CD8-positive, alpha-beta memory T cell (primary cell): ENCODE results near the gene SLA2. TPM values are rescaled to one million over a fixed set of nuclear protein-coding genes. Genes with fewer than 3 reads are reported as not detected.

Source experiments
- CTCF ChIA-PET: fragments of 350-600 bp; sonication (Branson Sonifier 250); formaldehyde crosslinking; loops from one replicate; lab custom pipeline; 2021; ENCODE audit warnings: antibody characterized with exemption; lab: Charles Lee
- POLR2A ChIA-PET: fragments of 350-600 bp; sonication (Branson Sonifier 250); formaldehyde crosslinking; loops from one replicate; lab custom pipeline; 2021; ENCODE audit warnings: antibody characterized with exemption; lab: Charles Lee
- DNase-seq, 5 donors: peaks; one replicate each; pipeline versions ENCODE4 v3.0.0 to v3.0.0-alpha.2; 2020 to 2022; ENCODE audit warnings: mixed read lengths in 1 of 5
- H3K27ac ChIP-seq: one replicate; pipeline ENCODE4 v1.7.0; 2013; ENCODE audit warnings: low read depth, mild to moderate bottlenecking, low read length, moderate library complexity
- H3K27me3 ChIP-seq: 2 replicates; pipeline ENCODE4 v1.7.0; 2013; ENCODE audit warnings: low read length, mild to moderate bottlenecking; ENCODE audit not compliant: insufficient read depth, poor library complexity, severe bottlenecking
- H3K36me3 ChIP-seq: 2 replicates; pipeline ENCODE4 v1.7.0; 2013; ENCODE audit warnings: mild to moderate bottlenecking, low read length, moderate library complexity; ENCODE audit not compliant: insufficient read depth
- H3K4me1 ChIP-seq: 2 replicates; pipeline ENCODE4 v1.7.0; 2013; ENCODE audit warnings: mild to moderate bottlenecking, low read length, moderate library complexity; ENCODE audit not compliant: insufficient read depth
- H3K4me3 ChIP-seq: 2 replicates; pipeline ENCODE4 v1.7.0; 2013; ENCODE audit warnings: mild to moderate bottlenecking, low read length
- H3K9me3 ChIP-seq: 2 replicates; pipeline ENCODE4 v1.7.0; 2013; ENCODE audit warnings: mild to moderate bottlenecking, low read length
- H3K27ac Mint-ChIP-seq, 8 donors: one replicate each; pipeline ENCODE4 v1.8.0; 2020 to 2021; ENCODE audit warnings: mixed read lengths in 8 of 8, mild to moderate bottlenecking in 6 of 8, inconsistent platforms in 3 of 8, moderate library complexity in 3 of 8
- H3K27me3 Mint-ChIP-seq, 2 donors: one replicate each; pipeline ENCODE4 v1.8.0; 2020 to 2021; ENCODE audit warnings: mixed read lengths in 2 of 2, mild to moderate bottlenecking in 1 of 2, moderate library complexity in 1 of 2
- H3K36me3 Mint-ChIP-seq, 3 donors: one replicate each; pipeline ENCODE4 v1.8.0; 2020 to 2021; ENCODE audit warnings: mixed read lengths in 3 of 3, inconsistent platforms in 1 of 3, mild to moderate bottlenecking in 1 of 3
- H3K4me1 Mint-ChIP-seq, 3 donors: one replicate each; pipeline ENCODE4 v1.8.0; 2020 to 2021; ENCODE audit warnings: mixed read lengths in 3 of 3, inconsistent platforms in 1 of 3, mild to moderate bottlenecking in 1 of 3
- H3K4me3 Mint-ChIP-seq, 7 donors: one replicate each; pipeline ENCODE4 v1.8.0; 2020 to 2021; ENCODE audit warnings: mixed read lengths in 7 of 7, mild to moderate bottlenecking in 6 of 7, moderate library complexity in 4 of 7, inconsistent platforms in 2 of 7
- H3K9me3 Mint-ChIP-seq, 5 donors: one replicate each; pipeline ENCODE4 v1.8.0; 2020 to 2022; ENCODE audit warnings: mixed read lengths in 5 of 5, mild to moderate bottlenecking in 3 of 5, moderate library complexity in 2 of 5, inconsistent platforms in 1 of 5
- polyA plus RNA-seq: library from polyadenylated mRNA; unstranded; fragments of 300-500 nt; fragmentation: Illumina TruSeq; gene quantifications from one replicate; pipeline ENCODE4 v1.2.3, GENCODE V29; 2021
- total RNA-seq, 2 experiments: library from RNA; stranded (reverse); gene quantifications; one replicate each; pipeline ENCODE4 v1.2.3, GENCODE V29; 2021

The SLA2 gene
- total and polyA plus RNA-seq, 3 experiments from 2014 or later, result 15.0 to 51.2 (median 47.8) TPM

DNA sequence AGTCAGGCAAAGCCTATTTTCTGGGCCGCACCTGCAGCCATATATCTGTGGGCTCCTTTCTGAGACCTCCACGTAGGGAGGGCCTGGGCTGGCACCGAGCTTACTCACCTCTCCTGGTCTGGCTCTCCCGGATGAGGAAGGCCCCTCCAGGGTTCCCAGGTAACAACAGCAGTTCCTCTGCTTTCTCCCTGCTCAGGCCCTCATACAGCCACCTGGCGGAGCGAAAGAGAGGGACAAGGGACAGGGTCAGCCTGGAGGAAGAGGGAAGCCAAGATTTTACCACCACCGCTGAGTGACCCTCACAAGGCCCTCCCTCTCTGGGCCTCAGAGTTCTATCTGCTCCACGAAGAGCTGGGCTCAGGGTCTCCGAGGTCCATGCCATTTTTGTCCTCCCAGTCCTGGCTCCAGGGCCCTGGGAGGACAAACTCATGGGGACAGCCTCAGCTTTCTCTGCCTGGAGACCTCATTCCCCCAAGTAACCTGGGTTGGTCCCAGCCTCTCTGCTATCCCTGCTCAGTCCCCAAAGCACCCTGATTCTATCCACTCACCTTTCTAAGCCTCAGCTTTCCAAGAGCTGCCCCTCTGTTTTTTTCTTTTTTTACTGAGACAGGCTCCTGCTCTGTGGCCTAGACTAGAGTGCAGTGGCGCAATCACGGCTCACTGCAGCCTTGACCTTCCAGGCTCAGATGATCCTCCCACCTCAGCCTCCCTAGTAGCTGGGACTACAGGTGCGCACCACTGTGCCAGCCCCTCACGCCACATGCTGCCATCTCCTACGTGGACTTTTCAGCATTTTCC lies 13.3 kb downstream of the SLA2 start:
- Mint-ChIP-seq H3K27ac (peak overlapping the region; percentile 73 to 98 (median 87)), H3K4me1 (peaks cover 42 to 76% (median 48%) of the 10 kb centered on the region in 3 donors), H3K9me3 (no peaks in the 10 kb centered on the region), H3K27me3 (no peaks in the 10 kb centered on the region), H3K36me3 (peaks cover 8 to 84% (median 18%) of the 10 kb centered on the region in 3 donors), H3K4me3 (peak overlapping the region in 2 of 7 donors; percentile 16 to 38)
- Histone ChIP-seq H3K27me3 (no peaks in the 10 kb centered on the region), H3K4me3 (no peak overlapping the region), H3K27ac (no peak overlapping the region), H3K4me1 (peaks cover 35% of the 10 kb centered on the region), H3K36me3 (peaks cover 34% of the 10 kb centered on the region), H3K9me3 (no peaks in the 10 kb centered on the region)
- DNase-seq, result no peak
- POLR2A ChIA-PET, result interaction anchor here (1.1 kb wide), 1 partner anchor 13 kb away, joined by 3 read pairs; the partner anchor contains the start of gene SLA2
- CTCF ChIA-PET, result interaction anchor here (2.2 kb wide), 1 partner anchor 19 kb away, joined by 5 read pairs; no protein-coding TSS in a partner anchor

DNA sequence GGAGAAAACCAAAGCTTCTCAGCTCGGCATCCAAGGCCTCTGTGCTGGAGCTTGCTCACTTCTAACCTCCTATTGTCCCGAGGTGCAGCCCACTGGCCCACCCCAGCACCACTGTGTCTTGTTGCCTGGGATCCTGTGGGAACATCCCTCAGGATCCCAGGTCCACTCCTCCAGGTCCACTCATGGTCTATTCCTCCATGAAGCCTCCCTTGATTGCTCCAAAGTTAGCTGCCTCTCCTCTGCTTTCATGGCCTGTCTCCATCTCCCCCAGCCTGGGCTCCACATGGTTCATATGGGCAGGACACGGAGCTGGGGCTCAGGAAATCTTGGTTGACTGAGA lies 13.9 kb downstream of the SLA2 start:
- Histone ChIP-seq H3K4me1 (peaks cover 39% of the 10 kb centered on the region), H3K27me3 (no peaks in the 10 kb centered on the region), H3K4me3 (no peak overlapping the region), H3K36me3 (peaks cover 40% of the 10 kb centered on the region), H3K9me3 (no peaks in the 10 kb centered on the region), H3K27ac (no peak overlapping the region)
- peaks cover 8 to 84% (median 21%) of the 10 kb centered on the region in 3 donors for H3K36me3 Mint-ChIP-seq
- H3K4me1 Mint-ChIP-seq, result peaks cover 47 to 81% (median 51%) of the 10 kb centered on the region in 3 donors
- H3K27ac Mint-ChIP-seq, result peak overlapping the region; percentile 73 to 98 (median 90)
- H3K9me3 Mint-ChIP-seq, result no peaks in the 10 kb centered on the region
- peak overlapping the region in 2 of 7 donors; percentile 16 to 38 for H3K4me3 Mint-ChIP-seq
- DNase-seq, result no peak
- H3K27me3 Mint-ChIP-seq, result no peaks in the 10 kb centered on the region
- ChIA-PET POLR2A (no interaction called here), CTCF (interaction anchor here (2.2 kb wide), 1 partner anchor 19 kb away, joined by 5 read pairs; no protein-coding TSS in a partner anchor)

DNA sequence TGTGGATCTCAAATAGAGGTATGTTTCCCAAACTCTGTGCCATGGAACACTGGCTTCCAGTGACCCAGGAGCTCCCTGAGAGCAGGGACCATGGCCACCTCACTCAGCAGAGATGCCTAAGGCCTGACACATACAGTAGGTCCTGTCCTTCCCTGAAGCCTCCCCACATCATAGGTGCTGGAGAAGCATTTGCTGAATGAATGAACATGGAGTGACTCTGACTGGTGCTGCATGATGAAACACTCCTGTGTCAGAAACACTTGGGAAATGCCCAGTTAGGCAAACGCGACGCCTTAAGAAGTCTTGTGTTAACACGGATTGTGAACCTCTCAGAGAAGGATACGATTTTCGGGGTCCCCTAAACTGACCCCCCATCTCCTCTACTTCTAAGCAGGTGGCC lies 14.3 kb downstream of the SLA2 start:
- H3K27ac ChIP-seq, result no peak overlapping the region
- H3K36me3 ChIP-seq, result peaks cover 45% of the 10 kb centered on the region
- Mint-ChIP-seq H3K4me1 (peaks cover 49 to 83% (median 56%) of the 10 kb centered on the region in 3 donors), H3K27me3 (no peaks in the 10 kb centered on the region), H3K27ac (peak overlapping the region; percentile 73 to 98 (median 90)), H3K4me3 (peak overlapping the region in 1 of 7 donors; percentile 16), H3K36me3 (peaks cover 8 to 85% (median 24%) of the 10 kb centered on the region in 3 donors), H3K9me3 (no peaks in the 10 kb centered on the region)
- ChIA-PET CTCF (interaction anchor here (2.2 kb wide), 1 partner anchor 18 kb away, joined by 5 read pairs; no protein-coding TSS in a partner anchor), POLR2A (no interaction called here)
- peaks cover 39% of the 10 kb centered on the region for H3K4me1 ChIP-seq
- H3K4me3 ChIP-seq, result no peak overlapping the region
- no peak for DNase-seq
- no peaks in the 10 kb centered on the region for H3K27me3 ChIP-seq
- no peaks in the 10 kb centered on the region for H3K9me3 ChIP-seq

DNA sequence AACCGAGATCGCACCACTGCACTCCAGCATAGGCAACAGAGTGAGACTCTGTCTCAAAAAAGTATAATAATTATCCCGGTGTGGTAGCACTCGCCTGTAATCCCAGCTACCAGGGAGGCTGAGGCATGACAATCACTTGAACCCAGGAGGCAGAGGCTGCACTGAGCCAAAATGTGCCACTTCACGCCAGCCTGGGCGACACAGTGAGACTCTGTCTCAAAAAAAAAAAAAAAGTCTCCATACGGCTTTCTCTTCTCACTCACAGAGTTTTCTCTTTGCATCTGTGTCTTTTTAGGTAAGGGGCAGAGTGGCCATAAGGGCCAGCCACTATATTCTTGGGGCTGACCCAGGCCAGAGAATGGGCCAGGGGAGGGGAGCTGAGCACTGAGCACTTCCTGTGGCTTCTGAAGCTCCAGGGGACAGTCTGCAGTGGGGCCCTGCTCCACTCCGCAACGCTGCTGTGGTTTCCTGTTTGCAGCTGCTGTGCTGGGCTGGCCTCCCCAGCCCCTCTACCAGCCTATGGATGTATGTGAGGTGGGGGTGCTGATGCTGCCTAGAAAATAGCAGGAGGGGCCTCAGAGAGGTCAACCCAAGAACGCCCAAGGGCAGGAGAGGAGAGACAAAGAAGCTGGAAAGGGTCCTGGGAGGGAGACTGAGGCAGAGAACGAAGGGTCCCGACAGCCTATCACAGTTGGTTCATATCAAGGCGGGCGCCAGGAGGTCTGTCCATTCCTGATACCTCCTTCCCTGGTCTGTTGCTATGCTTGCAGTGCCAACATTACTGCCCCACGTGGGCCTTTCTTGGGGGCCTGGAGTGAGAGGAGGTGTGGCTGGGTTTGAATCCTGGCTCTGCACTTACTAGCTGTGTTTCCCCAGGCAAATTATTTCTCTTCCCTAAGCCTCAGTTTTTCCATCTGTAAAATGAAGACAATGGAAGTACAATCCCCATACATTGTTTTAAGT lies 16.0 kb downstream of the SLA2 start:
- no peaks in the 10 kb centered on the region for H3K9me3 ChIP-seq
- Mint-ChIP-seq H3K36me3 (peaks cover 8 to 88% (median 22%) of the 10 kb centered on the region in 3 donors), H3K9me3 (no peaks in the 10 kb centered on the region), H3K27ac (peak overlapping the region; percentile 97 to 98 (median 97)), H3K27me3 (no peaks in the 10 kb centered on the region), H3K4me3 (peak overlapping the region; percentile 43 to 87 (median 82)), H3K4me1 (peaks cover 47 to 76% (median 56%) of the 10 kb centered on the region in 3 donors)
- H3K4me3 ChIP-seq, result peak overlapping the region; percentile 28
- peaks cover 40% of the 10 kb centered on the region for H3K36me3 ChIP-seq
- CTCF ChIA-PET, result interaction anchor here (0.8 to 4.3 kb wide), 9 partner anchors 9 to 258 kb away, joined by 3 to 16 read pairs (median 3); partner anchors contain the start of genes RAB5IF and SLA2
- H3K27me3 ChIP-seq, result no peaks in the 10 kb centered on the region
- peak overlapping the region; percentile 25 for H3K27ac ChIP-seq
- peaks cover 39% of the 10 kb centered on the region for H3K4me1 ChIP-seq
- POLR2A ChIA-PET, result interaction anchor here (0.5 to 1.6 kb wide), 5 partner anchors 14 to 77 kb away, joined by 3 to 12 read pairs (median 7); partner anchors contain the start of genes RAB5IF, SLA2 and TGIF2
- peak in 4 of 5 donors; percentile 31 to 75 (median 52) for DNase-seq

DNA sequence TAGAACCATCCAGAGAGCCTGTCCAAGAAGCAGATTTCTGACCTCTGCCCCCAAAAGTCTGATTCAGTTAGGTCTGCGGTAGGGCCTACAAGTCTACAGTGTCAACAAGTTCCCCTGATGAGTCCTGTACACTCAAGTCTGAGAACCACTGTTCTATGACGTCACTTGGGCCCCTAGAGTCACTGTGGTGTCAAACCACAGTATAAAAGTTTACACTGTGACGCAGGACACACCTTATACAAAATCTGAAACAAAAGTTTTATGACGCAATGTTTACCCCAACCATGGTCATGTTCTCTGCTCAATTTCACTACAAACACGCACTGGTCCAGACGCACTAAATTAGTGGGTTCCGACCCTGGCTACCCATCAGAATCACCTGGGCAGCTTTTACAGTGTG lies 17.9 kb downstream of the SLA2 start:
- H3K27ac ChIP-seq, result peak overlapping the region; percentile 51
- no peaks in the 10 kb centered on the region for H3K9me3 ChIP-seq
- Mint-ChIP-seq H3K27ac (peak overlapping the region; percentile 46 to 97 (median 88)), H3K27me3 (no peaks in the 10 kb centered on the region), H3K4me1 (peaks cover 59 to 84% (median 66%) of the 10 kb centered on the region in 3 donors), H3K9me3 (no peaks in the 10 kb centered on the region), H3K4me3 (peak overlapping the region in 5 of 7 donors; percentile 29 to 77 (median 39)), H3K36me3 (peaks cover 11 to 91% (median 30%) of the 10 kb centered on the region in 3 donors)
- no peaks in the 10 kb centered on the region for H3K27me3 ChIP-seq
- peaks cover 52% of the 10 kb centered on the region for H3K4me1 ChIP-seq
- H3K36me3 ChIP-seq, result peaks cover 43% of the 10 kb centered on the region
- ChIA-PET POLR2A (interaction anchor here (1.1 kb wide), 1 partner anchor 118 kb away, joined by 3 read pairs; the partner anchor contains the start of gene NDRG3), CTCF (interaction anchor here (2.6 to 4.3 kb wide), 4 partner anchors 15 to 23 kb away, joined by 13 to 16 read pairs (median 14); partner anchors contain the start of genes RAB5IF and SLA2)
- peak in 2 of 5 donors; percentile 62 to 83 for DNase-seq
- no peak overlapping the region for H3K4me3 ChIP-seq

DNA sequence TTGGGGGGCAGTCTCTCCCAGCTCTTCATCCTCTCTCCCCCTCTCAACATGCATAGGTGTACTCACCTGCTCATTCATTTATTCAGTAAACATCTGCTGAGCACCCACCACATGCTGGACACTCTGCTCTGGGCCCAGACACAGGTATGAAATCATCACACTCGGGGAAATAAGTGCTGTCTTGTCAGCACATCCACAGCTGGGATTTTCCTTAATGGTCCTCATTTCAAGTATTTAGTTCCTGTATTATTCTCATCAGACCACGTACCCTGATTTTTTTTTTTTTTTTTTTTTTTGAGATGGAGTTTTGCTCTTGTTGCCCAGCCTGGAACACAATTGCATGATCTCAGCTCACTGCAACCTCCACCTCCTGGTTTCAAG lies 21.1 kb downstream of the SLA2 start:
- H3K9me3 ChIP-seq, result no peaks in the 10 kb centered on the region
- H3K36me3 Mint-ChIP-seq, result peaks cover 17 to 81% (median 26%) of the 10 kb centered on the region in 3 donors
- CTCF ChIA-PET, result interaction anchor here (0.7 to 1.0 kb wide), 2 partner anchors 10 to 13 kb away, joined by 3 read pairs; no protein-coding TSS in a partner anchor
- no peak overlapping the region for H3K4me3 Mint-ChIP-seq
- H3K27ac Mint-ChIP-seq, result peak overlapping the region; percentile 26 to 94 (median 80)
- peaks cover 40% of the 10 kb centered on the region for H3K4me1 ChIP-seq
- H3K27me3 Mint-ChIP-seq, result no peaks in the 10 kb centered on the region
- H3K9me3 Mint-ChIP-seq, result no peaks in the 10 kb centered on the region
- H3K4me1 Mint-ChIP-seq, result peaks cover 47 to 73% (median 56%) of the 10 kb centered on the region in 3 donors
- H3K27me3 ChIP-seq, result no peaks in the 10 kb centered on the region
- H3K27ac ChIP-seq, result no peak overlapping the region
- POLR2A ChIA-PET, result interaction anchor here (1.3 to 1.5 kb wide), 2 partner anchors 19 kb away, joined by 3 to 16 read pairs; partner anchors contain the start of gene RAB5IF
- H3K36me3 ChIP-seq, result peaks cover 39% of the 10 kb centered on the region
- no peak overlapping the region for H3K4me3 ChIP-seq
- no peak for DNase-seq
